Measurements from ENCODE around the gene CYB5R4. TPM values are rescaled to one million over a fixed set of nuclear protein-coding genes. Genes with fewer than 3 reads are reported as not detected.

Gene CYB5R4, protein sequence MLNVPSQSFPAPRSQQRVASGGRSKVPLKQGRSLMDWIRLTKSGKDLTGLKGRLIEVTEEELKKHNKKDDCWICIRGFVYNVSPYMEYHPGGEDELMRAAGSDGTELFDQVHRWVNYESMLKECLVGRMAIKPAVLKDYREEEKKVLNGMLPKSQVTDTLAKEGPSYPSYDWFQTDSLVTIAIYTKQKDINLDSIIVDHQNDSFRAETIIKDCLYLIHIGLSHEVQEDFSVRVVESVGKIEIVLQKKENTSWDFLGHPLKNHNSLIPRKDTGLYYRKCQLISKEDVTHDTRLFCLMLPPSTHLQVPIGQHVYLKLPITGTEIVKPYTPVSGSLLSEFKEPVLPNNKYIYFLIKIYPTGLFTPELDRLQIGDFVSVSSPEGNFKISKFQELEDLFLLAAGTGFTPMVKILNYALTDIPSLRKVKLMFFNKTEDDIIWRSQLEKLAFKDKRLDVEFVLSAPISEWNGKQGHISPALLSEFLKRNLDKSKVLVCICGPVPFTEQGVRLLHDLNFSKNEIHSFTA
- total RNA-seq = 14.6 and 17.3 TPM in 2 replicates
- long read RNA-seq, full-length matches to known transcripts = 76 of 84 reads
- long read RNA-seq, partial matches to known transcripts = 1 of 84 reads
- long read RNA-seq, other reads (novel, unspliced or antisense) = 7 of 84 reads

DNA sequence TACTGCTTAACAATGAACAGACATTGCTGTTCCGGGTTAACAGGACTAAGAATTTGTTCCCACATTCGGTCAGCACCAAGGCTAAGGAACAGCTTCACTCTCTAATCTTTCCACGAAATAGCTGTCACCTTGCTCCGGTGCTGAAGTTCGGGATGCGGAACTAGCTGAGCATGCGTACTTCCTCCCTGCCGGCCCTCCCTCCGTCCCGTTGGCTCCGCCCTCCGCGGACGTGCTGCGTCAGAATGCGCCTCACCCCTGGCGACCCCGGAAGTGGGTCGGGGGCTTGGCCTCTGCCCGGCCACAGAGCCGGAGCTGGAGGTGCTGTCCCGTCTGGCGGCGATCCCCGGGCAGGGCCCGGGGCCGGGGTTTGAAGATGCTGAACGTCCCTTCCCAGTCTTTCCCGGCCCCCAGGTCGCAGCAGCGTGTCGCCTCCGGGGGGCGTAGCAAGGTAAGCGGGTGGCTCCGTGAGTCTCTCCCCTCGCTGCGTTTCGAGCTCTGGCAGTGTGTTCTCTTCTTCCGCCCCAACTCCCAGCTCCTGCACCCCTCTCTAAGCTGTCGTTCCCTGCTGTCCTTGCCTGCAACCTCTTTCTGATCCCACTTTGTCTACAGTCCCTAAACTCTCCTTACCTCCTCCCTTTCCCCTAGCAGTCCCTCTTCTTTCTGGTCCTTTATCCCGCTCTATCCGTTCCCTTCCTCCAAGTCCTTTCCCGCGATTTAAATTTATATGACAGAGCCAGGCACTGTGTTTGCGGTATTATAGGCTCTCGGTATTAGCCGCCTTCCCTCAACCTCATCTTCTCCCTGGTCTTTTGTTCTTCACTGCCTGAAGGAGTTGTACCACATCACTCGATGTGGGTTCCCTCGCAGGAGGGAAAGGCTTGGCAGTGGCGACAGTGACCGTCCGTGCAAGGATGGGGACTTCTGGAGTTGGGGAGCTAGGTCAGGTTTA lies at the start of gene CYB5R4:
CYB5R4 (plus strand) TSS at position 280 of the 949 bp plus-strand sequence; CDS start at position 374, 94 bp downstream.
- H3K27ac Mint-ChIP-seq (ENCODE audit: unreplicated experiment) = peak within 1 kb of the TSS; percentile 78
- peaks cover 26% of the 10 kb centered on the region for H3K4me1 Mint-ChIP-seq
- H3K9me3 Mint-ChIP-seq = no peaks in the 10 kb centered on the region
- no peaks in the 10 kb centered on the region for H3K36me3 Mint-ChIP-seq (ENCODE audit: low read depth)
- TF ChIP-seq, protein P1, sequence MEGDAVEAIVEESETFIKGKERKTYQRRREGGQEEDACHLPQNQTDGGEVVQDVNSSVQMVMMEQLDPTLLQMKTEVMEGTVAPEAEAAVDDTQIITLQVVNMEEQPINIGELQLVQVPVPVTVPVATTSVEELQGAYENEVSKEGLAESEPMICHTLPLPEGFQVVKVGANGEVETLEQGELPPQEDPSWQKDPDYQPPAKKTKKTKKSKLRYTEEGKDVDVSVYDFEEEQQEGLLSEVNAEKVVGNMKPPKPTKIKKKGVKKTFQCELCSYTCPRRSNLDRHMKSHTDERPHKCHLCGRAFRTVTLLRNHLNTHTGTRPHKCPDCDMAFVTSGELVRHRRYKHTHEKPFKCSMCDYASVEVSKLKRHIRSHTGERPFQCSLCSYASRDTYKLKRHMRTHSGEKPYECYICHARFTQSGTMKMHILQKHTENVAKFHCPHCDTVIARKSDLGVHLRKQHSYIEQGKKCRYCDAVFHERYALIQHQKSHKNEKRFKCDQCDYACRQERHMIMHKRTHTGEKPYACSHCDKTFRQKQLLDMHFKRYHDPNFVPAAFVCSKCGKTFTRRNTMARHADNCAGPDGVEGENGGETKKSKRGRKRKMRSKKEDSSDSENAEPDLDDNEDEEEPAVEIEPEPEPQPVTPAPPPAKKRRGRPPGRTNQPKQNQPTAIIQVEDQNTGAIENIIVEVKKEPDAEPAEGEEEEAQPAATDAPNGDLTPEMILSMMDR (conservative IDR thresholded peaks at IDR 0.05) = peak; percentile 59
- DNase-seq (ENCODE audit: low read depth, low spot score) = peak; percentile 92
- H3K4me3 Mint-ChIP-seq = peak within 1 kb of the TSS; percentile 96
- peaks cover 45% of the 10 kb centered on the region for H3K27me3 Mint-ChIP-seq (ENCODE audit: low read depth)

DNA sequence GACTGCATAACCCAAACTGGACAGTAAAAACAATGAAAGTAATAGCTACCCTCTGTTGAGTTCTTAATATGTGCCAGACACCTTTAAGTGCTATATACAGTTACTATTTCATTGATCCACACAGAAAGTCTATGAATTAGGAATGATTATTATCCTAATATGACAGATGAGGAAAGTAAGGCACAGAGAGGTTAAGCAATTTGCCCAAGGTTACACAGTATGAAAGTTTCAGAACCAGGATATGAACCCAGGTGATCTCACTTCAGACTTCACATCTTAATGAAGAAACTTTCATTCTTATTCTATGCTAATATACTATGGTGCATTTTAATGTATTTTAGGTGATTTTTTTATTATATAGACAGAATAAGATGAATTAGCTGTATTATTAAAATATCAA lies 46.9 kb upstream of the CYB5R4 start:
- H3K4me3 Mint-ChIP-seq = no peak overlapping the region
- H3K27ac Mint-ChIP-seq (ENCODE audit: unreplicated experiment) = no peak overlapping the region
- H3K4me1 Mint-ChIP-seq = no peaks in the 10 kb centered on the region
- no peaks in the 10 kb centered on the region for H3K9me3 Mint-ChIP-seq
- TF ChIP-seq, protein P1 (conservative IDR thresholded peaks at IDR 0.05) = no peak
- no peak for DNase-seq (ENCODE audit: low read depth, low spot score)
- H3K36me3 Mint-ChIP-seq (ENCODE audit: low read depth) = no peaks in the 10 kb centered on the region
- no peaks in the 10 kb centered on the region for H3K27me3 Mint-ChIP-seq (ENCODE audit: low read depth)

DNA sequence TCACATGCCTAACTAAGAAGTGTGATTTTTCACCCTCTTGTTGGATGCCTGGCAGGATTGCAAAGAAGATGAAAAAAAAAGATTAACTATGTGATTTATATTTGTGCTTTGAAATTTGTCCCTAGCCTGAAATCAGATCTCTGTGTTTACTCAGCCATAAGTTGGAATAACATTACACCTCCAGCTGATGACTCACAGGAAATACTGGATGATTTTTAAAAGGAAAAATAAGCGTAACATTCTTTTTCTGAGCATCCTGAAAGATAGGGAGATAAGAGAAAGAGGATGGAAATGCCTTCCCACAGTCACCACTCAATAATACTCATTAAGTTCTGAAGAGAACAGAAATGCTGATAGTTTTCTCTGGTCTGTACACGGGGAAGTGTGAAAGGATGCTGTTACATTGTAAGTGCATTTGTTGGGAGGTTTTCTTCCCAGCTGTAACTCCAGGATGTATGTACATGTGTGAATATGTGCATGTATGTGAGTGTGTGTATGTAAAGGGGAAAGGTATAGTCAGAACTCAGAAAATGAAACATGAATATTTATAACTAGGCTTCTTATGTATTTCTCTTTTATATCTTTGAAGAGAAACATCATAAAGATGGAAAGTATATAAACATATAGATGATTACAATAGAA lies 43.7 kb upstream of the CYB5R4 start:
- H3K4me3 Mint-ChIP-seq = no peak overlapping the region
- DNase-seq (ENCODE audit: low read depth, low spot score) = no peak
- no peaks in the 10 kb centered on the region for H3K27me3 Mint-ChIP-seq (ENCODE audit: low read depth)
- no peak overlapping the region for H3K27ac Mint-ChIP-seq (ENCODE audit: unreplicated experiment)
- no peaks in the 10 kb centered on the region for H3K36me3 Mint-ChIP-seq (ENCODE audit: low read depth)
- H3K4me1 Mint-ChIP-seq = no peaks in the 10 kb centered on the region
- H3K9me3 Mint-ChIP-seq = no peaks in the 10 kb centered on the region
- TF ChIP-seq, protein P1 (conservative IDR thresholded peaks at IDR 0.05) = no peak

DNA sequence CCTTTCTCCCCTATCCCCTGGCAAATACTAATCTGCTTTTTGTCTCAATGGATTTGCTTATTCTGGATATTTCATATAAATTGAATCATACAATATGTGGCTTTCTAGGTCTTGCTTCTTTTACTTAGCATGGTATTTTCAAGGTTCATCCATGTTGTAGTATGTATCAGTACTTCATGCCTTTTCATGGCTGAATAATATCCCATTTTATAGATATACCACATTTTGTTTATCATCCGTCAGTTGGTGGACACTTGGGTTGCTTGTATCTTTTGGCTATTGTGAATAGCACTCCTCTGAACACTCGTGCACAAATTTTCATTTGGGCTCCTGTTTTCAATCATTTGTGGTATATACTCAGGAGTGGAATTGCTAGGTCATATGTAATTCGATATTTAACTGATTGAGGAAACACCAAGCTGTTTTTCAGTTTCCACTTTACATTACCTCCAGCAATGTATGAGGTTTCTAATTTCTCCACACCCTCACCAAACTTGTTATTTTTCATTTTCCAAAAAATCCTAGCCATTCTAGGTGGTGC lies 36.8 kb upstream of the CYB5R4 start:
- Mint-ChIP-seq H3K9me3 (peaks cover 4% of the 10 kb centered on the region), H3K27ac (ENCODE audit: unreplicated experiment) (no peak overlapping the region), H3K4me3 (no peak overlapping the region), H3K36me3 (ENCODE audit: low read depth) (no peaks in the 10 kb centered on the region), H3K4me1 (no peaks in the 10 kb centered on the region), H3K27me3 (ENCODE audit: low read depth) (no peaks in the 10 kb centered on the region)
- TF ChIP-seq, protein P1 (conservative IDR thresholded peaks at IDR 0.05) = no peak
- no peak for DNase-seq (ENCODE audit: low read depth, low spot score)

Data from neural crest cell (in vitro differentiated cells).